ENCODE data around the gene UPB1. TPM values are rescaled to one million over a fixed set of nuclear protein-coding genes. Genes with fewer than 3 reads are reported as not detected.

Gene UPB1
- total and polyA plus RNA-seq, 4 donors = 7.1 to 115 (median 58.8) TPM

GRCh38 chr22:24450610-24451009 is 44.5 kb upstream of the UPB1 start:
- peak overlapping the region in 1 of 2 donors; percentile 10 for H3K27ac ChIP-seq (ENCODE audit: low read depth in 1 of 2, low read length in 2 of 2)
- H3K27me3 ChIP-seq (ENCODE audit: control insufficient read depth in 4 of 4, insufficient read depth in 4 of 4, low read length in 3 of 4) = no peaks in the 10 kb centered on the region
- no peaks in the 10 kb centered on the region for H3K9me3 ChIP-seq (ENCODE audit: control insufficient read depth in 4 of 4, low read length in 3 of 4)
- H3K9ac ChIP-seq (ENCODE audit: low read depth in 1 of 2, low read length in 2 of 2) = no peak overlapping the region
- H3K36me3 ChIP-seq (ENCODE audit: control insufficient read depth in 4 of 4, insufficient read depth in 3 of 4, low read depth in 1 of 4, low read length in 3 of 4) = peaks cover 0 to 12% (median 1%) of the 10 kb centered on the region in 4 donors
- WGBS = 80% methylated on average over 1 of the region's 1 CpG
- no peak overlapping the region for H3K4me3 ChIP-seq (ENCODE audit: low read depth in 1 of 3, low read length in 3 of 3)
- TF ChIP-seq YY1 (IDR thresholded peaks at IDR 0.05) (no peak), NR2F2 (IDR thresholded peaks at IDR 0.05) (peak; percentile 39)
- peaks cover 0 to 11% (median 6%) of the 10 kb centered on the region in 4 donors for H3K4me1 ChIP-seq (ENCODE audit: control insufficient read depth in 4 of 4, insufficient read depth in 4 of 4, low read length in 3 of 4)
- DNase-seq (ENCODE audit: low spot score) = no peak

GRCh38 chr22:24451162-24451561 is 44.0 kb upstream of the UPB1 start:
- no peak overlapping the region for H3K27ac ChIP-seq (ENCODE audit: low read depth in 1 of 2, low read length in 2 of 2)
- H3K27me3 ChIP-seq (ENCODE audit: control insufficient read depth in 4 of 4, insufficient read depth in 4 of 4, low read length in 3 of 4) = no peaks in the 10 kb centered on the region
- no peak overlapping the region for H3K9ac ChIP-seq (ENCODE audit: low read depth in 1 of 2, low read length in 2 of 2)
- TF ChIP-seq FOXA1 (IDR thresholded peaks at IDR 0.05) (no peak), YY1 (IDR thresholded peaks at IDR 0.05) (no peak), CTCF (IDR thresholded peaks at IDR 0.05; ENCODE audit: low read depth, low read length, missing input control) (no peak), NR2F2 (IDR thresholded peaks at IDR 0.05) (no peak), SP1 (IDR thresholded peaks at IDR 0.05) (no peak), RXRA (IDR thresholded peaks at IDR 0.05) (no peak), EGR1 (IDR thresholded peaks at IDR 0.05; ENCODE audit: low read depth in 2 of 2) (no peak), MAX (IDR thresholded peaks at IDR 0.05) (no peak)
- DNase-seq (ENCODE audit: low spot score) = no peak
- peaks cover 0 to 17% (median 7%) of the 10 kb centered on the region in 4 donors for H3K4me1 ChIP-seq (ENCODE audit: control insufficient read depth in 4 of 4, insufficient read depth in 4 of 4, low read length in 3 of 4)
- H3K36me3 ChIP-seq (ENCODE audit: control insufficient read depth in 4 of 4, insufficient read depth in 3 of 4, low read depth in 1 of 4, low read length in 3 of 4) = peaks cover 0 to 12% (median 1%) of the 10 kb centered on the region in 4 donors
- H3K9me3 ChIP-seq (ENCODE audit: control insufficient read depth in 4 of 4, low read length in 3 of 4) = no peaks in the 10 kb centered on the region
- H3K4me3 ChIP-seq (ENCODE audit: low read depth in 1 of 3, low read length in 3 of 3) = no peak overlapping the region

- DNase-seq (ENCODE audit: low spot score) = no peak
- H3K4me1 ChIP-seq (ENCODE audit: control insufficient read depth in 4 of 4, insufficient read depth in 4 of 4, low read length in 3 of 4) = peaks cover 0 to 20% (median 7%) of the 10 kb centered on the region in 4 donors
- no peaks in the 10 kb centered on the region for H3K27me3 ChIP-seq (ENCODE audit: control insufficient read depth in 4 of 4, insufficient read depth in 4 of 4, low read length in 3 of 4)
- H3K9me3 ChIP-seq (ENCODE audit: control insufficient read depth in 4 of 4, low read length in 3 of 4) = no peaks in the 10 kb centered on the region
- 91% methylated on average over 1 of the region's 1 CpG for WGBS
- H3K4me3 ChIP-seq (ENCODE audit: low read depth in 1 of 3, low read length in 3 of 3) = no peak overlapping the region
- peaks cover 0 to 6% (median 2%) of the 10 kb centered on the region in 4 donors for H3K36me3 ChIP-seq (ENCODE audit: control insufficient read depth in 4 of 4, insufficient read depth in 3 of 4, low read depth in 1 of 4, low read length in 3 of 4)
- H3K9ac ChIP-seq (ENCODE audit: low read depth in 1 of 2, low read length in 2 of 2) = no peak overlapping the region
- H3K27ac ChIP-seq (ENCODE audit: low read depth in 1 of 2, low read length in 2 of 2) = no peak overlapping the region
- TF ChIP-seq GABPA (IDR thresholded peaks at IDR 0.05 in 1 of 2, conservative IDR thresholded peaks at IDR 0.05 in 1 of 2) (no peak), ATF3 (IDR thresholded peaks at IDR 0.05) (no peak), ZBTB33 (IDR thresholded peaks at IDR 0.05) (no peak), NR2F2 (IDR thresholded peaks at IDR 0.05) (no peak), YY1 (IDR thresholded peaks at IDR 0.05) (no peak), HNF4G (IDR thresholded peaks at IDR 0.05) (no peak), FOXA1 (IDR thresholded peaks at IDR 0.05) (no peak), MAX (IDR thresholded peaks at IDR 0.05) (no peak), CTCF (IDR thresholded peaks at IDR 0.05; ENCODE audit: low read depth, low read length, missing input control) (no peak), REST (IDR thresholded peaks at IDR 0.05) (no peak)
These were observed 41.3 kb upstream of the UPB1 start for GRCh38 chr22:24453853-24454252.

Data from liver (tissue), 9 donors.